ENCODE data around the gene MKX. TPM values are rescaled to one million over a fixed set of nuclear protein-coding genes. Genes with fewer than 3 reads are reported as not detected.

MKX gene
- total and polyA plus RNA-seq, 2 donors (not counting 1 experiment from before 2014, with no cell fraction given) = not detected

GRCh38 chr10:27792216-27792615 is 46.6 kb upstream of the MKX start:
- H3K4me1 Mint-ChIP-seq = no peaks in the 10 kb centered on the region
- no peak overlapping the region for H3K9ac ChIP-seq (ENCODE audit: low read length)
- H3K4me2 ChIP-seq (replicated peaks; ENCODE audit: low read depth, low read length, poor library complexity, severe bottlenecking) = no peak overlapping the region
- no peak overlapping the region for H2AFZ ChIP-seq (ENCODE audit: insufficient read depth, low read depth, low read length, poor library complexity, severe bottlenecking)
- H3K36me3 ChIP-seq (replicated peaks in 1 of 2; ENCODE audit: control extremely low read depth in 1 of 2, control insufficient read depth in 1 of 2, extremely low read depth in 1 of 2, insufficient read depth in 2 of 2, low read length in 1 of 2) = no peaks in the 10 kb centered on the region
- 67% methylated on average over 2 of the region's 2 CpGs for WGBS (ENCODE audit: insufficient coverage)
- intact Hi-C loops (cut with micrococcal nuclease) = no loop called here
- H4K20me1 ChIP-seq (ENCODE audit: control insufficient read depth, insufficient read depth, low read length, poor library complexity, severe bottlenecking) = no peaks in the 10 kb centered on the region
- no peak for ATAC-seq (ENCODE audit: low read depth)
- no peaks in the 10 kb centered on the region for H3K9me3 Mint-ChIP-seq (ENCODE audit: insufficient read depth)
- no peaks in the 10 kb centered on the region for H3K4me1 ChIP-seq (ENCODE audit: control insufficient read depth in 2 of 2, insufficient read depth in 2 of 2, low read length in 2 of 2)
- H3K79me2 ChIP-seq (ENCODE audit: control insufficient read depth, insufficient read depth, low read length) = no peaks in the 10 kb centered on the region
- CTCF ChIA-PET = no interaction called here
- no peaks in the 10 kb centered on the region for H3K27me3 ChIP-seq (replicated peaks in 1 of 4; ENCODE audit: control extremely low read depth in 1 of 4, control insufficient read depth in 3 of 4, insufficient read depth in 4 of 4, low read length in 3 of 4)
- H3K4me3 Mint-ChIP-seq = no peak overlapping the region
- no peak for DNase-seq
- POLR2A ChIA-PET = no interaction called here
- no peak overlapping the region for H3K27ac Mint-ChIP-seq
- H3K9me3 ChIP-seq (ENCODE audit: control extremely low read depth in 1 of 3, control insufficient read depth in 2 of 3, insufficient read depth in 1 of 3, low read length in 2 of 3) = no peaks in the 10 kb centered on the region
- TF ChIP-seq, protein P1, sequence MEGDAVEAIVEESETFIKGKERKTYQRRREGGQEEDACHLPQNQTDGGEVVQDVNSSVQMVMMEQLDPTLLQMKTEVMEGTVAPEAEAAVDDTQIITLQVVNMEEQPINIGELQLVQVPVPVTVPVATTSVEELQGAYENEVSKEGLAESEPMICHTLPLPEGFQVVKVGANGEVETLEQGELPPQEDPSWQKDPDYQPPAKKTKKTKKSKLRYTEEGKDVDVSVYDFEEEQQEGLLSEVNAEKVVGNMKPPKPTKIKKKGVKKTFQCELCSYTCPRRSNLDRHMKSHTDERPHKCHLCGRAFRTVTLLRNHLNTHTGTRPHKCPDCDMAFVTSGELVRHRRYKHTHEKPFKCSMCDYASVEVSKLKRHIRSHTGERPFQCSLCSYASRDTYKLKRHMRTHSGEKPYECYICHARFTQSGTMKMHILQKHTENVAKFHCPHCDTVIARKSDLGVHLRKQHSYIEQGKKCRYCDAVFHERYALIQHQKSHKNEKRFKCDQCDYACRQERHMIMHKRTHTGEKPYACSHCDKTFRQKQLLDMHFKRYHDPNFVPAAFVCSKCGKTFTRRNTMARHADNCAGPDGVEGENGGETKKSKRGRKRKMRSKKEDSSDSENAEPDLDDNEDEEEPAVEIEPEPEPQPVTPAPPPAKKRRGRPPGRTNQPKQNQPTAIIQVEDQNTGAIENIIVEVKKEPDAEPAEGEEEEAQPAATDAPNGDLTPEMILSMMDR (IDR thresholded peaks at IDR 0.05) = no peak
- no peak for TF ChIP-seq EZH2 (IDR thresholded peaks at IDR 0.05; ENCODE audit: borderline replicate concordance, insufficient read depth, low read depth, low read length, poor library complexity, severe bottlenecking)
- peaks cover 10% of the 10 kb centered on the region for H3K27me3 Mint-ChIP-seq
- no peak overlapping the region for H3K27ac ChIP-seq (ENCODE audit: low read length in 2 of 2)
- no peak overlapping the region for H3K4me3 ChIP-seq (ENCODE audit: control extremely low read depth in 1 of 5, extremely low read depth in 1 of 5, insufficient read depth in 1 of 5, low read depth in 2 of 5, low read length in 4 of 5)

DNA sequence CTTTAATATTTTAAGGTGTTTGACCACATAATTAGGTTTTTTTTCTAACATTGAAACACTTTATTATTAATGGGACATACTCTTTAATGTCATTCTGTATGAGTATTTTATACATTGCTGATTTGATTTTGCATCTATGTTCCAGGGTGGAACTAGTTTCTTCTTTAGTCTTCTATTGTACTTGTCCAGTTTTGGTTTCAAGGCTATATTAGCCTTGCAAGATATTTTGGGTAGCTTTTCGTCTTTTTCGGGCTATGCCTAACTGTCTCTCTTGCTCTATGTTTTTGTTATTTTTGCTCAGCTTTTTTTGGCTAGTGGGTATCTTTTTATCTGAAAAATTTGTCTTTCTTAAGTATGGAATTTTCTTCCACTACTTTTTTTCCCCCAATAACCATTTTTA is 38.7 kb upstream of the MKX start:
- H3K36me3 ChIP-seq (replicated peaks in 1 of 2; ENCODE audit: control extremely low read depth in 1 of 2, control insufficient read depth in 1 of 2, extremely low read depth in 1 of 2, insufficient read depth in 2 of 2, low read length in 1 of 2) = no peaks in the 10 kb centered on the region
- no peaks in the 10 kb centered on the region for H3K27me3 ChIP-seq (replicated peaks in 1 of 4; ENCODE audit: control extremely low read depth in 1 of 4, control insufficient read depth in 3 of 4, insufficient read depth in 4 of 4, low read length in 3 of 4)
- H2AFZ ChIP-seq (ENCODE audit: insufficient read depth, low read depth, low read length, poor library complexity, severe bottlenecking) = no peak overlapping the region
- Mint-ChIP-seq H3K9me3 (ENCODE audit: insufficient read depth) (peaks cover 6% of the 10 kb centered on the region), H3K27ac (no peak overlapping the region), H3K4me3 (no peak overlapping the region), H3K27me3 (peaks cover 2% of the 10 kb centered on the region), H3K4me1 (no peaks in the 10 kb centered on the region)
- no peak overlapping the region for H3K4me2 ChIP-seq (replicated peaks; ENCODE audit: low read depth, low read length, poor library complexity, severe bottlenecking)
- H3K27ac ChIP-seq (ENCODE audit: low read length in 2 of 2) = no peak overlapping the region
- ChIA-PET CTCF (no interaction called here), POLR2A (no interaction called here)
- H4K20me1 ChIP-seq (ENCODE audit: control insufficient read depth, insufficient read depth, low read length, poor library complexity, severe bottlenecking) = no peaks in the 10 kb centered on the region
- TF ChIP-seq EZH2 (IDR thresholded peaks at IDR 0.05; ENCODE audit: borderline replicate concordance, insufficient read depth, low read depth, low read length, poor library complexity, severe bottlenecking) = no peak
- TF ChIP-seq, protein P1 (IDR thresholded peaks at IDR 0.05) = no peak
- DNase-seq = no peak
- no peak for ATAC-seq (ENCODE audit: low read depth)
- H3K4me3 ChIP-seq (ENCODE audit: control extremely low read depth in 1 of 5, extremely low read depth in 1 of 5, insufficient read depth in 1 of 5, low read depth in 2 of 5, low read length in 4 of 5) = no peak overlapping the region
- no peaks in the 10 kb centered on the region for H3K79me2 ChIP-seq (ENCODE audit: control insufficient read depth, insufficient read depth, low read length)
- intact Hi-C loops (cut with micrococcal nuclease) = no loop called here
- no CpG with 5 or more reads among the region's 2 CpGs for WGBS (ENCODE audit: insufficient coverage)
- H3K9me3 ChIP-seq (ENCODE audit: control extremely low read depth in 1 of 3, control insufficient read depth in 2 of 3, insufficient read depth in 1 of 3, low read length in 2 of 3) = peaks cover 0 to 10% (median 5%) of the 10 kb centered on the region in 3 donors
- H3K4me1 ChIP-seq (ENCODE audit: control insufficient read depth in 2 of 2, insufficient read depth in 2 of 2, low read length in 2 of 2) = no peaks in the 10 kb centered on the region
- no peak overlapping the region for H3K9ac ChIP-seq (ENCODE audit: low read length)

Data from B cell (primary cell).